ENCODE data around the gene NKAIN4.

Gene NKAIN4

DNA sequence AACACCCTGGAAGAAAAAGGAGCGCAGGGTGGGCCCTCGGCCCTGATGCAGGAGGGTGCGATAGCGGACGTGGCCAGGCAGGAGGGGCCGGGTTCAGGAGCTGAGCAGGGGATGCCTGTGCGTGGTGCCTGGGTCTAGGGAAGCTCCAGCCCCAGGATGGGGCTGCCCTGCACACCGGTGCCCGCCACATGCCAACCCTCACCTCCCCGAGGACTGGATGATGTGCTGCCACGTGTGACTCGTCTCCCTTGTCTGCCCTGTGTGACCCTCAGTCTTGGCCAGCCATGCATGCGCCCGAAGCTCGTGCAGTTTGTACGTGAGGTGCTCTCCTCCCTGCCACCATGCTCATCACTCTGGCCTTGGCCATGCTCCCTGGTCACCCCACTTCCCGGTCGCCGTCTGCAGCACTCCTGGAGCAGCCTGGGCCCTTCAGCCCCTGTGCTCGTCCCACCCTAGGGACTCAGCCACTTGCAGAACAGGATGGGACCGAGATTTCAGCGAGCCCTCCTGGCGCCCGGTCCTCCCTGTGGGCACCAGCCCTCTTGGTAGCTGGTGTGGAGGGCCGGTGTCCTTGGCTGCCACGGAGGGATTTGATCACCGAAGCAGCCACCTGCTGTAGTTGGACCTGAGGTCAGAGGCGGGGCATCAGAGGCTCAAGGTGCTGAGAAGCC, 34.5 kb upstream of the NKAIN4 start:
- ATAC-seq, result no peak
- no peak for DNase-seq

DNA sequence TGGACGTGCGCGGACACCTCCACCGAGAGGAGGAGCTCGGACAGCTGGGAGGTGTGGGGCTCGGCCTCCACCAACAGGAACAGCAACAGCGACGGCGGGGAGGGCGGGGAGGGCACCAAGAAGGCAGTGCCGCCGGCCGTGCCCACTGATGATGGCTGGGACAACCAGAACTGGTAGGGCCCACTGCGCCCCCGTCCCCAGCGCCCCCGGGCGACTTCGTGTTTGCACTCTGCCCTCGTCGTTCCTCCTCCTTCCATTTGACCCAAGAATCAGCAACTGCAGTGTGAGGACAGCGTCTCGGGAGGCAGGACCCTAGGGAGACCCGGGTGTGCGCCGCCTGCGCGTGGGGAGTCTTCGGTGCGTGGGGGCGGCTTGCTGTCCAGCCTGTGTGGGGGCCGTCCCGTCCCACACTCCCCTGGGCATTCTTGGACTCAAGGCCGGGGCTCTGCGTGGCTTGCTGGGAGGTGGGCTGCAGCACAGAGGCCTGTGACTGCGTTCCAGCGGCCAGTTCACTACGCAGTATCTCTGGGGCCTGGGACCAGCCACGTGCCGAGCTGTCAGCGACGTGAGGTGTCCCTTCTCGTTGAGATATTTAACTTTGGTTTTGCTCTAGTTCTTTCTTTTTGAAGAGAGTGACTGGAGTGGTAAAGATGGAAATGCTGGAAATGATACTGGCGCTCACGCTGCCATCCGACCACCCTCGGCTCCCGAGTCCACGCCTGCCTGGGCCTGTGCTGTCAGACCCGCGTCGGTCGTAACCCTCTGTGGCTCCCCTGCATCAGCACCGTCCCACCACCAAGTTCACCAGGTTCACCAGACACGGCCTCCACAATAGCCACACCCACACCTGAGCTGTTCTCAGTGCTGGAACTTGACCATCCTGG, 33.7 kb upstream of the NKAIN4 start:
- DNase-seq (no peak), ATAC-seq (no peak)

DNA sequence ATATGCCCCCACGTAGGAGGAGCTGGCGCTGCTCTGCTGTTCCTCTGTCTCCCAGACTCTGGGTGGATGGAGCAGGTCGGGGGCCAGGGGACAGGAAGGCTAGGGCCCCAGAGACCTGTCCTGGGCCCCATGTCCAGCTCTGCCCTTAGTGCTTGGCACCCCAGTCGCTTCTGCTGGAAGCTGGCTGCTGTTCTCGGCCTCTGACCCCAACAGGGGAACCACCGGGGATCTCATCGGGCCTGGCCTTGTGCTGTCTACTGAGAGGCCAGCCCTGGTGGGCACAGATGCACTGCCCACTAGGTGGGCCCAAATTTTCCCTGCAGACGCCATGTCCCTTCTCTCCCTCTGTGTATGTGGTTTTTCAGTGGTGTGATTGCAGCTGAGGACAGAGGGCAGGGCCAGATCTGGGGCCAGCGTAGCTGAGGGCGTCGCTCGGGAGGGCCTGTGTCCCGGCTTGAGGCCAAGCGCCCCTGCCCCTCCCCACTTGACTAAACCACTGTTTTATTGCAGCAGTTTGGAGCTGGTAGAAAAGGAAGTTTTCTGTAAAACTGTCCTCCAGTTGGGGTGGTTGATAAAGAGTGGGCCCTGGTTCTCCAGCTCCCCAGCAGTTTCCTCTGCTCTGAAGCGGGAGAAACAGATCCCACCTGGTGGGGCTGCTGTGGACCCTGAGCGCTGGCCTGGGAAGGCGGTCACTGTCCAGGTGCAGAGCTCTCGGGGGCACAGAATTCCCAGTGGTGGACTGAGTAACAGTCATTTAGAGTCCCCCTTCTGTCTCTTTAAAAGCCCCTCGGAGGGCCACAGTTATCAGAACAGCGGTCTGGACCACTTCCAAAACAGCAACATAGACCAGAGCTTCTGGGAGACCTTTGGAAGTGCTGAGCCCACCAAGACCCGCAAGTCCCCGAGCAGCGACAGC, 32.8 kb upstream of the NKAIN4 start:
- no peak for DNase-seq
- no peak for ATAC-seq

DNA sequence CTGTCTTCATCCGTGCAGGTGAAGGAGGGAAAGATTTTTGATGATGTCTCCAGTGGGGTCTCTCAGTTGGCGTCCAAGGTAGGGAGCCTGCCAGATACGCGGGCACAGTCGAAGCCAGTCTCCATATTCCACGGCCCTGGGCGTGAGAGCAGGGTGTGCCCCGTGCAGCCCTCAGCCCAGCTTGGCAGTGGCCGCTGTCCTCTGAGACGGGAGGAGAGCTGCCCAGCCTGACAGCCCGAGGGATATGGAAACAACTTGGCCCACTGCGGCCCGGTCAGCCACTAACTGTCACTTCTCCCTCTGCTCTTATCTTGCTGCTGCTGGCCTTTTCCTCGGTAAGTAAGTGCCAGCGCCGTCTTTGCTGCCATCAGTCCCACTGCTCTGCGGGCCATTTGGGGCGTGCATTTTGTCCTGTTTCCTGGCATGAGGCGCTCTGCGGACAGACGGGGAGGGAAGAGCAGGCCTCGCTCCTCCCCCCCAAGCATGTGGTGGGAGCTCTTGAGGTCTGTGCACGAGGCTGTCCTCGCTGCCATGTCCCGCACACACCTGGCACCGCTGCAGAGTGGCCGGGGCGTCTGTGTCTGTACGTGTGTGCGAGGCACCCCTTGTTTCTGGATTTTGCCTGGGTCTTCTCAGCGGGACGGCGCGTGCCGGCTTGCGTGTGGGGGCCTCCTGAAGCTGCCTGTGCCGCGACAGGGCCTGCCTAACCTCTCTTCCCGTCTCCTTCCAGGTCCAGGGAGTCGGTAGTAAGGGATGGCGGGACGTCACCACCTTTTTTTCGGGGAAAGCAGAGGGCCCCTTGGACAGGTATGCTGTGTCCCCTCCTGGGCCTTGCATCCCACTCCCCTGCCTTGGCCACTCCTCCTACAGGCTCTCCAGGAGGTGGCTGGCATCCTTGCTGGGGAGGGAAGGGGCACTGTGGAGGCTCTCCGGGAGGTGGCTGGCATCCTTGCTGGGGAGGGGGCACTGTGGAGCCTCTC, 31.7 kb upstream of the NKAIN4 start:
- ATAC-seq (no peak), DNase-seq (no peak)

DNA sequence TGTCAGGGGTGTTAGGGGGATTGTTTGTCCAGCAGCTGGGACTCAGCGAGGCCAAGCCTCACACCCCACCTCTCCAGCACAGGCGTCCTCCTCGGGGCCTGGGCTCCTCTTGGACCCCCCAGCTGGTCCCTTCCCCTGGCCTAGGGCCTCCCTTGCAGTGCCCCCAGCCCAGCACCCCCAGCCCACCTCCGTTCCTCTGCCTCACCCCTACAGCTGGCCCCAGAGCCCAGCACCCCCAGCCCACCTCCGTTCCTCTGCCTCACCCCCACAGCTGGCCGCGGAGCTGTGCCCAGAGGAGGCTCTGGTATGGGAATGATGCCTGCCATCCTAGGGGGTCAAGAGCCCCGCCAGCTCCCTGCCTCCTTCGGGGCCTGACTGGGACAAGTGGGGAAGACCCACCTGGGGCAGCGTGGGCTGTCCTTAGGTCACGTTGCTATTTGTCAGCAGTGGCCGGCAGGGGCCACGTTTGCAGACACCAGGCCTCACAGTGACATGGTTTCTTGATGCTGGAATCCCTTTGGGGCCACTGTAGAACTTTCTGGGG, 30.8 kb upstream of the NKAIN4 start:
- DNase-seq, result no peak
- ATAC-seq, result no peak

DNA sequence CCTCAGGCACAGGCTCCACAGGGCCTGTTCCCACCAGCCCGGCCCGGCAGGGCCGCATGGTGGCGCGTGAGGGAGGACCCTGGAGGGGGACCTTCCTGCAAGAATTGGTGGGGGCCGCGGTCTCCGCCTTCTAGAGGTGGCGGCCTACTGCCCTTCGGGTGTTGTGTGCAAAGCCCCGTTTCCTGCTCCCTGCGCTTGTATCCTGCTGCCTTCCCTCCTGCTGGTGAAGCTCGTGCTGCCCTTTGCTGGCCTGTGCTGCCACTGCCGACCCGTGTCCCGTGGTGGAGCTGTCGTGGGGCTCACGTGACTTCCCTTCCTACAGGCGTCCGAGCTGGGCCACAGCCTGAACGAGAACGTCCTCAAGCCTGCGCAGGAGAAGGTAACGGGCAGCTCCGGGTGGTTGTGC, 30.3 kb upstream of the NKAIN4 start:
- DNase-seq (no peak), ATAC-seq (no peak)

DNA sequence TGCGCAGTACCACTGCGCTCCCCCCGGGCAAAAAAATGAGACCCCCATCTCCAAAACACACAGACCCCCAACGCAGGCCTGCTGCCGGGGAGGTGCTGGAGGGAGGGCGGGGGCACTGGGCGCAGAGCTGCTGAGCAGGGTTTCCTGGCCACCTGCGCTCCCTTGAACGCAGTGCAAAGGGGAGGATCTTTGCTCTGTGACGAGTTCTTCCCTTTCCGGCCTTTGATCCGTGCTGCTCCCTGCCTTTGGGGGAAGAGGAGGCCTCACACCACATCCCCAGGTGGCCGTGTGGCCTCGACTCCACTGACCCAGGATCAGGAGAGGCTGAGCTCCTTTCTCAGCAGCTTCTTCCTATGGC, 29.8 kb upstream of the NKAIN4 start:
- ATAC-seq, result peak; percentile 34
- no peak for DNase-seq

DNA sequence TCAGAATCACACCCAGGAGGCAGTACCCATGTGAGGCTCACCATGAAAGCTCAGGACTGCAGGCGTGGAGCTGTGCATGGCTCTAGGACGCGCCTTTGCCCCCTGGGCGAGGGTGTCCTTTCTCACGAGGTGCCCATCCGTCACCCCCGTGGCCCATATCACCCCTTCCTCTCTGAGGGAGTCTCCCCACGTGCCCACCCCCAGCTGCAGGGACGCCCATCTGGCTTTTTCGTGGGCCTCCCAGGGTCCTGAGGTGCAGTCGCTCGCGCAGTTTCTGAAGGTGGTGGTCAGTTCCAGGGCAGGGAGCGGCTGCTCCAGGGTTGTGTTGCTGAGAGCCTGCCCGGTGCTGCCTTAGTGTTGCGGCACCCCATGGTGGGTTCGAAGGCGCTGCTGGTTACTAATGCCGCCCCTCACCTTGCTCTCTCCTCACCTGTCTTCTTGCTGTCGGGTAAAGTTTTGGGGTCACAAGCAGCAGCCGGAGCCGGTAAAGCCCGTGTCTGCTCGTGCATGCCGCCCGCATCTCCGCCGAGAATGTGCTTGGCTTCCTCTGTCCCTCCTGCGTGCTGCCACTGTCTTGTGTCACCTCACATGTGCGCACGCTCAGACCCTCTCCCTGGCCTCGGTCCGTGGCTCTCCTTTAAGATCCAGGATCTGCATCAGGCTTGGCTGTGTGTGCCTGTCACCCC, 29.3 kb upstream of the NKAIN4 start:
- DNase-seq, result no peak
- ATAC-seq, result no peak

DNA sequence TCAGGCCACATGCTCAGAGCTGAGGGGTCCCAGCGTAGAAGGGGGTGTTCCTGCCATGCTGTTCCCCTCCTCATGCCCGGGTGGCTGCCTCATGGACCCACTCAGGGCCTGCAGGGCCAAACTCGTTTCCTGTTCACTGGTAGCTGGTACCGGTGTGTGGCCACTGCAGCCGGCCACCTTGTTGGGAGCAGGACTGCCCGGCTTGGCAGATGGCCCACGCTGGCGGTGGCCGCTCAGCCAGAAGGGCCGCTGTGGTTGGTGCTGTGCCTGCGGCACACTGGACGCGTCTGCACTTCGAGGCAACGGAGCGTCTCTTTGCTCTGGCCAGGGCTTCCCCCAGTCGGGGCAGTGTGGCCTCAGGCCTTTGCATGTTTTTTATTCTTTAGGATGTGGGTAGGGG, 28.7 kb upstream of the NKAIN4 start:
- DNase-seq (no peak), ATAC-seq (no peak)

DNA sequence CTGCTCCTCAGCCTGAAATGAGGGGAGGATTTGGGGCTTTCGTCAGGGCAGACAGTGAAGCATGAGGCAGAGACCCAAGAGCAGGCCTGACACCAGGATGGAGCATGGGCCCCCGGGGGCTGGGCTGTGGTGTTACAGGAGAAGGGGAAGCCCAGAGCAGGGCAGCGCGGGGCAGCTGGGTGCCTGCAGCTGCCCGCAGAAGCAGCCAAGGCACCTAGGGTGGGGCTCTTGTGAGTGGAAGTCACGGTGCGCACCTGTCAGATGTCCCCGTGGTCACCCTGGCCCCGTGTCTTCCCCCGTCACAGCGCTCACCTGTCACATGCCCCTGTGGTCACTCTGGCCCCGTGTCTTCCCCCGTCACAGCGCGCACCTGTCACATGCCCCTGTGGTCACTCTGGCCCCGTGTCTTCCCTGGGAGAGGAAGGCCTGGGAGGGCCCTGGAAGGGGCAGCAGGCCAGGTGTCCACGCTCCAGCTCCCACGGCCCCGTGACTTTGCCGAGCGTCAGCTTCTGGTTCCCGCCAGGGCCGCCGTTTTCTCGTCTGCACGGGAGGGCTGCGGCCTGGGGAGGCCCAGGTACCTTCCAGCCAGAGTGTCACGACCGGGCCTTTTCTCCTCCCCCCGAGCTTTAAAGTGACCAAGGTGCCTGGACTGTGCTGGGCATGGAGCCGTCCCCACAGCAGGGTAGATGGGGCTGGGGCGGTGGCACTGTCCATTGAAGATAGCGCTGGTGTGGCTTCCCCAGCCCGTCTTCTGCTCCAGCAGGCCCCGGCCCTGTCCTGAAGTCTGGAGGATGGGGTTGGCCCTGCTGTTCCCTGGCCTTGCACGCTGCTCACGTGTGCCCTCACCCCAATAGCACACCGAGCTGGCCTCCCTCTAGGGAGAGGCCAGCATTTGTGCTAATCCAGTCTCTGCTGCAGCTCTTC, 27.7 kb upstream of the NKAIN4 start:
- DNase-seq (no peak), ATAC-seq (no peak)

DNA sequence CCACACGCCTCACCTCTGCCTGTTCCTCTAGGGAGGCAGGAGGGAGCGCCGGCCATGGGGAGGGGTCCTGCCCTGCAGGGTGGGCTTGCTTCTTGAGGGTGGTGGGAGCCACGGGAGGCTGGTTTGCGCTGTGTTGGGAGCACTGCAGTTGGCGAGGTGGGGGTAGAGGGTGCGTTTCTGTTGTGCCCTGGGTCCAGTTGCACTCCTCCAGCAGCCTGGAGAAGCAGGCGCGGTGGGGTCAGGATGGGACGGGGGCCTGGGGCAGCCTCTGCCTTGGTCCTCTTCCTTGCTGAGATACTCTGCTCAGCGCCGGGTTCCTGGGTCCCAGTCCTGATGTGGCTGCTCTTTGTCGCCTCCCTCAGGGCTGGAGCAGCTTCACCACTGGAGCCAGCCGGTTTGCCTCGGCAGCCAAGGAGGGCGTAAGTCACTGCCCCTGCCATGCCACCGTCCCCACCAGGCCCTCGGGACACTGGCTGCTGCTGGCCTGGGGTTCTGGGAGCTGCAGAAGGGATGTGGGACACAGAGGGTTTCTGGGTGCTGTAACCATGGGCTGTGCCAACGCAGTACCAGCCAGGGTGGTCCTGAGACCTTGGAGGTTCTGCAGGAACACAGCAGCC, 26.8 kb upstream of the NKAIN4 start:
- ATAC-seq, result no peak

DNA sequence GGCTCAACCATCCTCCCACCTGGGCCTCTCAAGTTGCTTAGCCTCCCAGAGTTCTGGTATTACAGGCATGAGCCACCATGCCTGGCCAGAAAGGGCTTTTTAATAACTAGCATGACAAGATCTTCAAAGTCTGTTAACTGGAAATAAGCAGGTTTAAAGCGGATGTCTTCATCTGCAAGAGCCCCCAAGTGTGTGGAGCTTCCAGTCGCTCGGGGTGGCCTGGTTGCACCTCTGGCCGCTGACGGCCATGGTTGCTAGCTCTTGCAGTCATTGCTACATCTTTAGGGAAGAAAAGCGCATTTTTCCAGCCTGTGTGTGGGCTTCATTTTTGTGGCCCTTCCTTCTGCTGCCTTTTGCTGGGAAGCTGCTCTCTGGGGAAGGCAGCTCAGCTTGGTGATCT, 26.1 kb upstream of the NKAIN4 start:
- ATAC-seq, result no peak
- no peak for DNase-seq

More for the DNA sequence above, 26.8 kb upstream of the NKAIN4 start:
- DNase-seq, result no peak

DNA sequence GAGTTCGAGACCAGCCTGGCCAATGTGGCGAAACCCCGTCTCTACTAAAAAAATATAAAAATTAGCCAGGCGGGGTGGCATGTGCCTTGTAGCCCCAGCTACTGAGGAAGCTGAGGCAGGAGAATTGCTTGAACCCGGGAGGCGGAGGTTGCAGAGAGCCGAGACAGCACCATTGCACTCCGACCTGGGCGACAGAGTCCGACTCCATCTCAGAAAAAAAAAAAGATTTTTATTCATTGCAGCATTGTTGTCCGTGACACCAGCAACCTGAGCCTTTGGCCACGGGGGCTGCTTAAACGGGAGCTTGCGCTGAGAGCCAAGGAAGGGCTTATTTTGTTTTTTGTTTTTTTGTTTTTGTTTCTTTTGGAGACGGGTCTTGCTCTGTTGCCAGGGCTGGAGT, 25.7 kb upstream of the NKAIN4 start:
- DNase-seq (no peak), ATAC-seq (no peak)

DNA sequence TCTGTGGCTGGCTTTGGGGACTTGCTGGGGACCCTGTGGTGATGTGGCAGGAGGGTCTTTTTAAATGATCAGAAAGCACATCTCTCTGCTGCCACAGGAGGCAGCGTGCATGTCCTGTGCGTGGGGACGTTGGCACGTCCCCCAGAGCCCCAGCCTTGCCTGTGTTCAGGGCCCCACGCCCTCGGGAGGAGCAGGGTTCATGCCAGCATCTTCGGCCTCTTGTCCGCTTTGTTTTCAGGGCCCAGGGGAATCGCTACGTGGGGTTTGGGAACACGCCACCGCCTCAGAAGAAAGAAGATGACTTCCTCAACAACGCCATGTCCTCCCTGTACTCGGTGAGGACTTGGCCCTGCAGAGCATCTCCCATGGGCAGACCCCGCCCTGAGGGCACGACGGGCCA, 24.4 kb upstream of the NKAIN4 start:
- DNase-seq, result no peak
- no peak for ATAC-seq

DNA sequence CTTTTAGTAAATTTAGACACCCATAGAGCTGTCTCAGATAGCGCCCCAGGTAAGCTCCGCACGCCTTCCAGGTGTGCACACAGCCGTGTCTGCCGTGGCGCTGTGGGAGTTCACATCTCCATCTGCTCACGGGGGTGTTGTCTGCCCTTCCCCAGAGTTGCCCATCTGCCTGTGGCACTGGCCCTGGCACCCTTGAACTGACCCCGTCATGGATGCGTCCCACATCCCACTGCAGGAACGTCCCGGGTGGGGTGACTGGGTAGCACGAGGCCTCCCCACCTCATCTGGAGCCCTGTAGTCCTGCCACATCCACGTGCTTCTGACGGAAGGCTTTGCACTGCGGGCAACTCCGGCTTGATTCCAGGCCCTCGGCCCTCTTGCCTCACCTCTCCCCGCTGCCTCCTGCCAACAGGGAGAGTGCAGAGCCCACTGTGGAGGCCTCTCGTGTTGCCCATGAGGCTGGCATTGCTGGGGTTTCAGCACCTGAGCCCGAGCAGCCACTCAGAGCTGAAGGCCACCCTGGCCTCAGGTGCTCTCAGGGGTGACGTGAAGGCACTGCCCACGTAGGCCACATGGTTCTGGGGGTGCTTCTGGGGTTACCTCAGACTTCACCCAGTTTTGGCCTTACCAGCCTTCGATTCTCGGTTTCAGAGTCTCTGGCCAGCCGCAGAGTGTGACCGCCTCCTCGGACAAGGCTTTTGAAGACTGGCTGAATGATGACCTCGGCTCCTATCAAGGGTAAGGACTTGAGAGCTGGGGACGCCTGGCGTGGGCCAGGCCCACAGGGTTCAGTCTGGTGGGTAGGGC, 23.4 kb upstream of the NKAIN4 start:
- no peak for DNase-seq
- ATAC-seq, result no peak

DNA sequence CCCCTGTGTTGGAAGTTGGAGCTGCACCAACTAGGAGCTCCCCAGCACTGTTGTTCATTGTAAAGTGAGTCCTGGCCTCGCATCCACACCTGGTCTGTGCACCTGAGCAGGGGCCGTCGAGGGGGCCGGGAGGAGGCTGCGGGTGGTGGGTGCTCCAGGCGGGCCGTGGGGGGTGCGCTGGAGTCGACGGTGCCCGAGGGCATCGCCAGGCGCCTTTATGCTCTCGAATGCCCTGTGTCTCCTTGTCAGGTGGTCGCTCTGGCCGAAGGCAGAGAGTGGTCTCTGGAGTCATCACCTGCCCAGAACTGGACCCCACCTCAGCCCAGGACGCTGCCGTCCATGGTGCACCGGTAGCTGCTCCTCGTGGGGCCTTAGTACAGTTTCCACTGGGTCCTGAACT, 22.7 kb upstream of the NKAIN4 start:
- ATAC-seq, result no peak
- no peak for DNase-seq

DNA sequence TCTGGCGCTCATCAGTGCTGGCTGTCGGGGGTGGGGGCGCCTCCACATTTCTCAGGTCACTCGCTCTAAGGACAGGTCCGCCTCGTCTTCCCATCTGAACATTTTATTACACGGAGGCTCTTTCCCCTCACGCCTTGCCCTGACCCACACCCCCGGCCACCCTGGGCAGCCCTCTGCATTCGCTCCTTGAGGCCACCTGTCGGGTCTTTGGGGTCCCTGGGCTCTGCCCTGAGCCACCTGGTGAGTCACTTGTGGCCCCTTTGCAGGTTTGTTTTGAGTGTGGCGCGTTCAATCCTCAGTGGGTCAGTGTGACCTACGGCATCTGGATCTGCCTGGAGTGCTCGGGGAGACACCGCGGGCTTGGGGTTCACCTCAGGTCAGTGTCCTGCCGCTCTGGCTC, 21.6 kb upstream of the NKAIN4 start:
- ATAC-seq (no peak), DNase-seq (no peak)
